ENCODE data around the gene CRISP2. TPM values are rescaled to one million over a fixed set of nuclear protein-coding genes. Genes with fewer than 3 reads are reported as not detected.
"Not testable (repeated sequence)": the region's sequence is repeated elsewhere in the genome, so short reads cannot be mapped to it uniquely, and the experiment has no call there.

Gene CRISP2
- total RNA-seq, 1 donor from 2014 or later, result not detected

GRCh38 chr6:49733680-49734079 lies 20.3 kb upstream of the CRISP2 start:
- Mint-ChIP-seq H3K27me3 (no peaks in the 10 kb centered on the region), H3K9me3 (ENCODE audit: low read depth) (no peaks in the 10 kb centered on the region), H3K4me3 (ENCODE audit: low read depth) (no peak overlapping the region), H3K36me3 (ENCODE audit: insufficient read depth) (no peaks in the 10 kb centered on the region), H3K27ac (no peak overlapping the region), H3K4me1 (ENCODE audit: low read depth) (peaks cover 8% of the 10 kb centered on the region)
- DNase-seq (ENCODE audit: low spot score, unreplicated experiment), result no peak
- no peak for TF ChIP-seq CTCF (IDR thresholded peaks at IDR 0.05; ENCODE audit: unreplicated experiment)

GRCh38 chr6:49732781-49733180 lies 19.4 kb upstream of the CRISP2 start:
- Mint-ChIP-seq H3K36me3 (ENCODE audit: insufficient read depth) (no peaks in the 10 kb centered on the region), H3K27me3 (no peaks in the 10 kb centered on the region), H3K27ac (no peak overlapping the region), H3K4me3 (ENCODE audit: low read depth) (no peak overlapping the region), H3K9me3 (ENCODE audit: low read depth) (no peaks in the 10 kb centered on the region), H3K4me1 (ENCODE audit: low read depth) (peaks cover 8% of the 10 kb centered on the region)
- no peak for TF ChIP-seq CTCF (IDR thresholded peaks at IDR 0.05; ENCODE audit: unreplicated experiment)
- DNase-seq (ENCODE audit: low spot score, unreplicated experiment), result no peak

GRCh38 chr6:49730251-49730650 lies 16.9 kb upstream of the CRISP2 start:
- no peak for TF ChIP-seq CTCF (IDR thresholded peaks at IDR 0.05; ENCODE audit: unreplicated experiment)
- H3K36me3 Mint-ChIP-seq (ENCODE audit: insufficient read depth), result no peaks in the 10 kb centered on the region
- peaks cover 1% of the 10 kb centered on the region for H3K4me1 Mint-ChIP-seq (ENCODE audit: low read depth)
- H3K27me3 Mint-ChIP-seq, result no peaks in the 10 kb centered on the region
- H3K9me3 Mint-ChIP-seq (ENCODE audit: low read depth), result no peaks in the 10 kb centered on the region
- no peak overlapping the region for H3K27ac Mint-ChIP-seq
- DNase-seq (ENCODE audit: low spot score, unreplicated experiment), result no peak
- no peak overlapping the region for H3K4me3 Mint-ChIP-seq (ENCODE audit: low read depth)

GRCh38 chr6:49723917-49724316 lies 10.6 kb upstream of the CRISP2 start:
- peaks cover 18% of the 10 kb centered on the region for H3K9me3 Mint-ChIP-seq (ENCODE audit: low read depth)
- H3K4me1 Mint-ChIP-seq (ENCODE audit: low read depth); H3K27ac Mint-ChIP-seq; H3K4me3 Mint-ChIP-seq (ENCODE audit: low read depth); DNase-seq (ENCODE audit: low spot score, unreplicated experiment); H3K27me3 Mint-ChIP-seq; H3K36me3 Mint-ChIP-seq (ENCODE audit: insufficient read depth): not testable (repeated sequence)

GRCh38 chr6:49721297-49721696 lies 8.0 kb upstream of the CRISP2 start:
- no peaks in the 10 kb centered on the region for H3K4me1 Mint-ChIP-seq (ENCODE audit: low read depth)
- no peaks in the 10 kb centered on the region for H3K27me3 Mint-ChIP-seq
- TF ChIP-seq CTCF (IDR thresholded peaks at IDR 0.05; ENCODE audit: unreplicated experiment), result no peak
- no peak for DNase-seq (ENCODE audit: low spot score, unreplicated experiment)
- no peaks in the 10 kb centered on the region for H3K36me3 Mint-ChIP-seq (ENCODE audit: insufficient read depth)
- H3K27ac Mint-ChIP-seq, result no peak overlapping the region
- no peak overlapping the region for H3K4me3 Mint-ChIP-seq (ENCODE audit: low read depth)
- H3K9me3 Mint-ChIP-seq (ENCODE audit: low read depth), result peaks cover 23% of the 10 kb centered on the region

- Mint-ChIP-seq H3K9me3 (ENCODE audit: low read depth) (peaks cover 23% of the 10 kb centered on the region), H3K27ac (no peak overlapping the region)
These were observed 7.0 kb upstream of the CRISP2 start for GRCh38 chr6:49720372-49720771.

More at GRCh38 chr6:49720372-49720771, 7.0 kb upstream of the CRISP2 start:
- Mint-ChIP-seq H3K27me3 (no peaks in the 10 kb centered on the region), H3K4me1 (ENCODE audit: low read depth) (no peaks in the 10 kb centered on the region), H3K36me3 (ENCODE audit: insufficient read depth) (no peaks in the 10 kb centered on the region), H3K4me3 (ENCODE audit: low read depth) (no peak overlapping the region)
- DNase-seq (ENCODE audit: low spot score, unreplicated experiment), result no peak
- no peak for TF ChIP-seq CTCF (IDR thresholded peaks at IDR 0.05; ENCODE audit: unreplicated experiment)

Data from progenitor cell of endocrine pancreas (in vitro differentiated cells).